ENCODE measurements around the gene SLC4A9. TPM values are rescaled to one million over a fixed set of nuclear protein-coding genes. Genes with fewer than 3 reads are reported as not detected.
"Not testable (repeated sequence)": the region's sequence is repeated elsewhere in the genome, so short reads cannot be mapped to it uniquely, and the experiment has no call there.

SLC4A9 gene

GRCh38 chr5:140421375-140421774 is 61.4 kb downstream of the SLC4A9 start:
- not testable (repeated sequence) for H3K4ac ChIP-seq (ENCODE audit: low read depth in 1 of 2, low read length in 2 of 2); DNase-seq; H4K8ac ChIP-seq (ENCODE audit: low read length); H3K9me3 ChIP-seq (ENCODE audit: control insufficient read depth, low read length); H3K27ac ChIP-seq (ENCODE audit: low read length, poor library complexity, severe bottlenecking); H3K23ac ChIP-seq (ENCODE audit: low read length in 2 of 2); H2AFZ ChIP-seq (ENCODE audit: low read depth, low read length); H2BK120ac ChIP-seq (ENCODE audit: low read depth, low read length); H2BK12ac ChIP-seq (ENCODE audit: low read length in 2 of 2); H3K18ac ChIP-seq (ENCODE audit: low read depth in 1 of 2, low read length in 2 of 2); H2BK5ac ChIP-seq (ENCODE audit: low read depth, low read length, poor library complexity, severe bottlenecking); H3K9ac ChIP-seq (ENCODE audit: low read length); H4K91ac ChIP-seq (ENCODE audit: low read length); H2AK5ac ChIP-seq (ENCODE audit: low read length, severe bottlenecking); H3K4me1 ChIP-seq (ENCODE audit: control insufficient read depth, insufficient read depth, low read depth, low read length); H3K36me3 ChIP-seq (ENCODE audit: control insufficient read depth in 1 of 2, insufficient read depth in 2 of 2, low read depth in 1 of 2, low read length in 2 of 2); H2BK15ac ChIP-seq (ENCODE audit: low read depth, poor library complexity, severe bottlenecking); H3K4me3 ChIP-seq (ENCODE audit: insufficient read depth in 1 of 2, low read depth in 1 of 2, low read length in 2 of 2); H3K27me3 ChIP-seq (ENCODE audit: control insufficient read depth in 1 of 2, insufficient read depth in 1 of 2, low read length in 2 of 2); H3K4me2 ChIP-seq (ENCODE audit: low read length, poor library complexity, severe bottlenecking); H3K79me1 ChIP-seq (replicated peaks; ENCODE audit: low read length, poor library complexity, severe bottlenecking); H3K14ac ChIP-seq (ENCODE audit: low read length in 2 of 2)
- WGBS: 76% methylated on average over 7 of the region's 7 CpGs

DNA sequence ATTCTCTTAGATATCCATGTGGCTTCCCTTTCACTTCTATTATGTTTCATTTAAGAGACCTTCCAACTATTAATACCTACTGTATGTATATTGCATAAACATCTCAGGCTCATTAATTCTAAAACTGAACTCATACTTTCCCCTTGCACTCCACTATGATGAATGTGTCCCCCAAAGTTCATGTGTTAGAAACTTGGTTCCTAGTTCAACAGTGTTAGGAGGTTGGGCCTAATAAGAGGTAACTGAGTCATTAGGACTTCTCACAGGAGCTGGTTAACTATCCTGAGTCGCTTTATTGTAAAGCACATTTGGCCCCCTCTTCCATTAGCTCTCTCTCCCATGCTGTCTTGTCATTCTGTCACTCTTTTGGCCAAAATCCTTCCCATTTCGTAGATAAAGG is 63.6 kb downstream of the SLC4A9 start:
- Histone ChIP-seq H3K4me1 (ENCODE audit: control insufficient read depth, insufficient read depth, low read depth, low read length) (peaks cover 3% of the 10 kb centered on the region), H3K4me2 (ENCODE audit: low read length, poor library complexity, severe bottlenecking) (no peak overlapping the region), H3K23ac (ENCODE audit: low read length in 2 of 2) (no peak overlapping the region), H3K27me3 (ENCODE audit: control insufficient read depth in 1 of 2, insufficient read depth in 1 of 2, low read length in 2 of 2) (no peaks in the 10 kb centered on the region), H3K36me3 (ENCODE audit: control insufficient read depth in 1 of 2, insufficient read depth in 2 of 2, low read depth in 1 of 2, low read length in 2 of 2) (no peaks in the 10 kb centered on the region), H2BK5ac (ENCODE audit: low read depth, low read length, poor library complexity, severe bottlenecking) (no peak overlapping the region), H2BK120ac (ENCODE audit: low read depth, low read length) (no peak overlapping the region), H3K4me3 (ENCODE audit: insufficient read depth in 1 of 2, low read depth in 1 of 2, low read length in 2 of 2) (no peak overlapping the region), H2BK15ac (ENCODE audit: low read depth, poor library complexity, severe bottlenecking) (no peak overlapping the region), H3K18ac (ENCODE audit: low read depth in 1 of 2, low read length in 2 of 2) (no peak overlapping the region), H3K27ac (ENCODE audit: low read length, poor library complexity, severe bottlenecking) (no peak overlapping the region), H3K9me3 (ENCODE audit: control insufficient read depth, low read length) (no peaks in the 10 kb centered on the region), H3K9ac (ENCODE audit: low read length) (no peak overlapping the region), H2AFZ (ENCODE audit: low read depth, low read length) (no peak overlapping the region), H3K14ac (ENCODE audit: low read length in 2 of 2) (no peak overlapping the region), H4K8ac (ENCODE audit: low read length) (no peak overlapping the region), H3K4ac (ENCODE audit: low read depth in 1 of 2, low read length in 2 of 2) (no peak overlapping the region), H3K79me1 (replicated peaks; ENCODE audit: low read length, poor library complexity, severe bottlenecking) (peaks cover 2% of the 10 kb centered on the region), H4K91ac (ENCODE audit: low read length) (no peak overlapping the region), H2AK5ac (ENCODE audit: low read length, severe bottlenecking) (no peak overlapping the region), H2BK12ac (ENCODE audit: low read length in 2 of 2) (no peak overlapping the region)
- no peak for DNase-seq
- 100% methylated on average over 1 of the region's 2 CpGs for WGBS

DNA sequence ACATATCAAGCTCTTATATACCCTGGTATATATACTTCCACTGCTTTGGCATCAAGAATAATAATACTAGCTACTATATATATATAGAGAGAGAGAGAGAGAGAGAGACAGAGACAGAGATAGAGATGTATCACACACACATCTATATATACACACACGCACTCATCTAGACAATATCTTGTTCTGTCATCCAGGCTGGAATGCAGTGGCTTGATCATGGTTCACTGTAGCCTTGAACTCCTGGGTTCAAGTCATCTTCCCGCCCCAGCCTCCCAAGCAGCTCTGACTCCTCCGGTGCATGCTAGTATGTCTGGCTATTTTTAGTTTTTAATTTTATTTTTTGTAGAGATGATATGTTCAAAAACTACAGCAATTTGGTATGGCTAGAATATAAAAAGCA is 64.1 kb downstream of the SLC4A9 start:
- no peak overlapping the region for H2BK5ac ChIP-seq (ENCODE audit: low read depth, low read length, poor library complexity, severe bottlenecking)

More for the DNA sequence above, 64.1 kb downstream of the SLC4A9 start:
- H4K8ac ChIP-seq (ENCODE audit: low read length): no peak overlapping the region
- H2AFZ ChIP-seq (ENCODE audit: low read depth, low read length): no peak overlapping the region
- no peak for DNase-seq
- no peak overlapping the region for H3K4me2 ChIP-seq (ENCODE audit: low read length, poor library complexity, severe bottlenecking)
- no peaks in the 10 kb centered on the region for H3K27me3 ChIP-seq (ENCODE audit: control insufficient read depth in 1 of 2, insufficient read depth in 1 of 2, low read length in 2 of 2)
- H3K4ac ChIP-seq (ENCODE audit: low read depth in 1 of 2, low read length in 2 of 2): no peak overlapping the region
- H3K14ac ChIP-seq (ENCODE audit: low read length in 2 of 2): no peak overlapping the region
- H2BK12ac ChIP-seq (ENCODE audit: low read length in 2 of 2): no peak overlapping the region
- no peak overlapping the region for H2BK15ac ChIP-seq (ENCODE audit: low read depth, poor library complexity, severe bottlenecking)
- no peak overlapping the region for H3K18ac ChIP-seq (ENCODE audit: low read depth in 1 of 2, low read length in 2 of 2)
- WGBS: 67% methylated on average over 3 of the region's 3 CpGs
- H2AK5ac ChIP-seq (ENCODE audit: low read length, severe bottlenecking): no peak overlapping the region
- no peaks in the 10 kb centered on the region for H3K36me3 ChIP-seq (ENCODE audit: control insufficient read depth in 1 of 2, insufficient read depth in 2 of 2, low read depth in 1 of 2, low read length in 2 of 2)
- H3K4me1 ChIP-seq (ENCODE audit: control insufficient read depth, insufficient read depth, low read depth, low read length): peaks cover 3% of the 10 kb centered on the region
- H3K27ac ChIP-seq (ENCODE audit: low read length, poor library complexity, severe bottlenecking): no peak overlapping the region
- H3K4me3 ChIP-seq (ENCODE audit: insufficient read depth in 1 of 2, low read depth in 1 of 2, low read length in 2 of 2): no peak overlapping the region
- H2BK120ac ChIP-seq (ENCODE audit: low read depth, low read length): no peak overlapping the region
- H3K23ac ChIP-seq (ENCODE audit: low read length in 2 of 2): no peak overlapping the region
- no peak overlapping the region for H3K9ac ChIP-seq (ENCODE audit: low read length)
- no peaks in the 10 kb centered on the region for H3K9me3 ChIP-seq (ENCODE audit: control insufficient read depth, low read length)
- H4K91ac ChIP-seq (ENCODE audit: low read length): no peak overlapping the region
- peaks cover 2% of the 10 kb centered on the region for H3K79me1 ChIP-seq (replicated peaks; ENCODE audit: low read length, poor library complexity, severe bottlenecking)

Small RNA genes within 50 kb of the gene (small RNA-seq; reads per million reads assigned to genes)
- not detected for gene RNU4-14P (ENCODE audit: low read depth)

Data from mesenchymal stem cell (in vitro differentiated cells and primary cell).